ENCODE measurements around the gene CADM1.

Gene CADM1

GRCh38 chr11:115275045-115275444 is 229.2 kb downstream of the CADM1 start:
- H3K36me3 Mint-ChIP-seq = no peaks in the 10 kb centered on the region
- peaks cover 5% of the 10 kb centered on the region for H3K9me3 Mint-ChIP-seq
- DNase-seq (ENCODE audit: low spot score in 2 of 2) (no peak), ATAC-seq (no peak)
- no peak overlapping the region for H3K4me3 Mint-ChIP-seq
- H3K27ac Mint-ChIP-seq = no peak overlapping the region
- H3K4me1 Mint-ChIP-seq = peaks cover 5% of the 10 kb centered on the region

GRCh38 chr11:115272925-115273324 is 231.3 kb downstream of the CADM1 start:
- peaks cover 2% of the 10 kb centered on the region for H3K9me3 Mint-ChIP-seq
- no peak overlapping the region for H3K4me3 Mint-ChIP-seq
- H3K4me1 Mint-ChIP-seq = peaks cover 5% of the 10 kb centered on the region
- ATAC-seq = no peak
- no peak overlapping the region for H3K27ac Mint-ChIP-seq
- no peak for DNase-seq (ENCODE audit: low spot score in 2 of 2)
- H3K36me3 Mint-ChIP-seq = no peaks in the 10 kb centered on the region

GRCh38 chr11:115271643-115272042 is 232.6 kb downstream of the CADM1 start:
- H3K4me3 Mint-ChIP-seq = no peak overlapping the region
- no peak overlapping the region for H3K27ac Mint-ChIP-seq
- H3K9me3 Mint-ChIP-seq = peaks cover 2% of the 10 kb centered on the region
- H3K36me3 Mint-ChIP-seq = no peaks in the 10 kb centered on the region
- ATAC-seq = no peak
- no peak for DNase-seq (ENCODE audit: low spot score in 2 of 2)
- H3K4me1 Mint-ChIP-seq = peaks cover 5% of the 10 kb centered on the region

GRCh38 chr11:115269191-115269950 is 234.8 kb downstream of the CADM1 start:
- Mint-ChIP-seq H3K4me3 (no peak overlapping the region), H3K27ac (no peak overlapping the region), H3K9me3 (no peaks in the 10 kb centered on the region), H3K36me3 (no peaks in the 10 kb centered on the region), H3K4me1 (no peaks in the 10 kb centered on the region)
- no peak for ATAC-seq
- DNase-seq (ENCODE audit: low spot score in 2 of 2) = no peak

- H3K9me3 Mint-ChIP-seq = no peaks in the 10 kb centered on the region
- H3K4me3 Mint-ChIP-seq = no peak overlapping the region
- ATAC-seq (peak; percentile 83), DNase-seq (ENCODE audit: low spot score in 2 of 2) (peak in 1 of 2 donors; percentile 50)
- no peaks in the 10 kb centered on the region for H3K4me1 Mint-ChIP-seq
- no peak overlapping the region for H3K27ac Mint-ChIP-seq
- H3K36me3 Mint-ChIP-seq = no peaks in the 10 kb centered on the region
Observed at GRCh38 chr11:115267871-115268270, 236.3 kb downstream of the CADM1 start.

- H3K36me3 Mint-ChIP-seq = no peaks in the 10 kb centered on the region
- ATAC-seq (no peak), DNase-seq (ENCODE audit: low spot score in 2 of 2) (no peak)
- no peak overlapping the region for H3K27ac Mint-ChIP-seq
- H3K9me3 Mint-ChIP-seq = no peaks in the 10 kb centered on the region
- no peak overlapping the region for H3K4me3 Mint-ChIP-seq
- H3K4me1 Mint-ChIP-seq = no peaks in the 10 kb centered on the region
Observed at GRCh38 chr11:115267238-115267781, 236.9 kb downstream of the CADM1 start.

GRCh38 chr11:115266066-115266639 is 238.1 kb downstream of the CADM1 start:
- no peaks in the 10 kb centered on the region for H3K4me1 Mint-ChIP-seq
- H3K9me3 Mint-ChIP-seq = no peaks in the 10 kb centered on the region
- no peaks in the 10 kb centered on the region for H3K36me3 Mint-ChIP-seq
- no peak for DNase-seq (ENCODE audit: low spot score in 2 of 2)
- no peak overlapping the region for H3K4me3 Mint-ChIP-seq
- H3K27ac Mint-ChIP-seq = no peak overlapping the region
- ATAC-seq = no peak

GRCh38 chr11:115263799-115264656 is 240.2 kb downstream of the CADM1 start:
- Mint-ChIP-seq H3K4me1 (no peaks in the 10 kb centered on the region), H3K27ac (no peak overlapping the region), H3K36me3 (no peaks in the 10 kb centered on the region), H3K4me3 (no peak overlapping the region), H3K9me3 (no peaks in the 10 kb centered on the region)
- ATAC-seq (no peak), DNase-seq (ENCODE audit: low spot score in 2 of 2) (no peak)

GRCh38 chr11:115258216-115258615 is 246.0 kb downstream of the CADM1 start:
- no peak overlapping the region for H3K4me3 Mint-ChIP-seq
- no peak for DNase-seq (ENCODE audit: low spot score in 2 of 2)
- H3K36me3 Mint-ChIP-seq = no peaks in the 10 kb centered on the region
- H3K4me1 Mint-ChIP-seq = peaks cover 19% of the 10 kb centered on the region
- H3K9me3 Mint-ChIP-seq = no peaks in the 10 kb centered on the region
- peak overlapping the region; percentile 33 for H3K27ac Mint-ChIP-seq
- no peak for ATAC-seq

GRCh38 chr11:115257678-115258077 is 246.5 kb downstream of the CADM1 start:
- Mint-ChIP-seq H3K27ac (no peak overlapping the region), H3K4me1 (peaks cover 19% of the 10 kb centered on the region), H3K36me3 (no peaks in the 10 kb centered on the region), H3K9me3 (no peaks in the 10 kb centered on the region), H3K4me3 (no peak overlapping the region)
- DNase-seq (ENCODE audit: low spot score in 2 of 2) (no peak), ATAC-seq (no peak)

GRCh38 chr11:115257270-115257669 is 246.9 kb downstream of the CADM1 start:
- Mint-ChIP-seq H3K27ac (no peak overlapping the region), H3K4me1 (peaks cover 19% of the 10 kb centered on the region), H3K36me3 (no peaks in the 10 kb centered on the region), H3K4me3 (no peak overlapping the region), H3K9me3 (no peaks in the 10 kb centered on the region)
- DNase-seq (ENCODE audit: low spot score in 2 of 2) (no peak), ATAC-seq (no peak)

GRCh38 chr11:115256397-115257197 is 247.6 kb downstream of the CADM1 start:
- peak overlapping the region; percentile 84 for H3K27ac Mint-ChIP-seq
- H3K4me1 Mint-ChIP-seq = peaks cover 19% of the 10 kb centered on the region
- no peaks in the 10 kb centered on the region for H3K9me3 Mint-ChIP-seq
- DNase-seq (ENCODE audit: low spot score in 2 of 2) = peak in 1 of 2 donors; percentile 54
- no peaks in the 10 kb centered on the region for H3K36me3 Mint-ChIP-seq
- H3K4me3 Mint-ChIP-seq = peak overlapping the region; percentile 30
- peak; percentile 82 for ATAC-seq

- Mint-ChIP-seq H3K9me3 (no peaks in the 10 kb centered on the region), H3K4me3 (no peak overlapping the region), H3K36me3 (no peaks in the 10 kb centered on the region), H3K4me1 (peaks cover 19% of the 10 kb centered on the region), H3K27ac (peak overlapping the region; percentile 84)
- ATAC-seq (no peak), DNase-seq (ENCODE audit: low spot score in 2 of 2) (no peak)
Observed at GRCh38 chr11:115255006-115255762, 249.0 kb downstream of the CADM1 start.

- no peak for ATAC-seq
- H3K27ac Mint-ChIP-seq = no peak overlapping the region
- H3K9me3 Mint-ChIP-seq = no peaks in the 10 kb centered on the region
- no peak for DNase-seq (ENCODE audit: low spot score in 2 of 2)
- no peak overlapping the region for H3K4me3 Mint-ChIP-seq
- H3K36me3 Mint-ChIP-seq = no peaks in the 10 kb centered on the region
- peaks cover 5% of the 10 kb centered on the region for H3K4me1 Mint-ChIP-seq
Observed at GRCh38 chr11:115251126-115251525, 253.1 kb downstream of the CADM1 start.
